Epithelial cell of esophagus (primary cell): ENCODE measurements around the gene STAC2.

Experiments
- DNase-seq: peaks from one replicate; pipeline ENCODE4 v3.0.0; 2010; ENCODE audit warnings: low read depth
- H3K4me3 ChIP-seq: 2 replicates; pipeline ENCODE4 v1.5.1; 2011; ENCODE audit warnings: mild to moderate bottlenecking, low read length, control low read depth
- TF ChIP-seq, protein P1 (sequence below): IDR thresholded peaks from 2 replicates; pipeline ENCODE4 v1.5.1; 2011; ENCODE audit warnings: low read depth, mild to moderate bottlenecking, low read length, control low read depth, inconsistent platforms; ENCODE audit not compliant: insufficient read depth; ENCODE audit errors: missing control alignments

Gene STAC2

DNA sequence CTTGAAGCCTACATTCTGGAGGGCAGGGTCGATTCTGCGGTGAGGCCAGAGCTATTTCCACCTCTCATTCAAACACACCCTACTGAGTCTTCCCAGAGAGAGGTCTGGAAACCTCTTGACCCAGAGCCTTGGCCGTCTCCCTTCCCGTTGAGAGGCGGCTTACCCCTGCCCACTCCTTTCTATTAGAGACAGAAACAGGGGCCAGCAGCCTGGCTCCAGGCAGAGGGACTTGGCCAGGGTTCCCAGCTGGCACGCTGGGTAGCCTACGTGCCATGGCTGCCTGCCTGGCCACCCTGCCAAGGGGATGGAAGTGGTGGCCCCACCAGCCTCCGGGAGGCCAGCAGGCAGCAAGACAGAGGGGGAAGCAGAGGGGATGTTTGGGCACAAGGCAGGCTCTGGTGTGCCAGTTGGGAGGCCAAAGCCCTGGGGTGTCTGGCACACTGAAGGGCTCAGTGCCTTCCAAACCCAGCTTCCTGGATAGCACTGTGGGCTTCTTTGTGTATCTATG lies 6.0 kb downstream of the STAC2 start:
- DNase-seq: no peak
- TF ChIP-seq, protein P1, sequence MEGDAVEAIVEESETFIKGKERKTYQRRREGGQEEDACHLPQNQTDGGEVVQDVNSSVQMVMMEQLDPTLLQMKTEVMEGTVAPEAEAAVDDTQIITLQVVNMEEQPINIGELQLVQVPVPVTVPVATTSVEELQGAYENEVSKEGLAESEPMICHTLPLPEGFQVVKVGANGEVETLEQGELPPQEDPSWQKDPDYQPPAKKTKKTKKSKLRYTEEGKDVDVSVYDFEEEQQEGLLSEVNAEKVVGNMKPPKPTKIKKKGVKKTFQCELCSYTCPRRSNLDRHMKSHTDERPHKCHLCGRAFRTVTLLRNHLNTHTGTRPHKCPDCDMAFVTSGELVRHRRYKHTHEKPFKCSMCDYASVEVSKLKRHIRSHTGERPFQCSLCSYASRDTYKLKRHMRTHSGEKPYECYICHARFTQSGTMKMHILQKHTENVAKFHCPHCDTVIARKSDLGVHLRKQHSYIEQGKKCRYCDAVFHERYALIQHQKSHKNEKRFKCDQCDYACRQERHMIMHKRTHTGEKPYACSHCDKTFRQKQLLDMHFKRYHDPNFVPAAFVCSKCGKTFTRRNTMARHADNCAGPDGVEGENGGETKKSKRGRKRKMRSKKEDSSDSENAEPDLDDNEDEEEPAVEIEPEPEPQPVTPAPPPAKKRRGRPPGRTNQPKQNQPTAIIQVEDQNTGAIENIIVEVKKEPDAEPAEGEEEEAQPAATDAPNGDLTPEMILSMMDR: no peak
- H3K4me3 ChIP-seq: no peak overlapping the region

DNA sequence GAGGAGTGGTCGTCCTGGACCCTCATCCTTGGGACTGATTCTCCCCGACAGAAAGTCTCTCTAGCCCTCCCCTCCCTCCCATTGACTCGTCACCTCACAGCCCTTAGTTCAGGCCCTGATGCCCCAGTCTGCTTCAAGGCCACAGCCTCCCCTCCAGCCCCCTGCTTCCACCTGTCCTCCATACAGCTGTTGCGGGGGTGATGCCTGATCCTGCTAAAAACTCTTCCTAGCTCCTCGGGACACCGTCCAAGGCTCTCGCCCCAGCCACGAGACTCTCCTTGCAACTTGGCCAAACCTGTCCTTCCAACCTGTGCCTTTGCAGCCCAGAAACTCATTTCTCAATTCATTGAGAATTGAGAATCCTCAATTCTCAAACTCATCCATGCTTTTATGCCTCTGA lies 6.8 kb downstream of the STAC2 start:
- TF ChIP-seq, protein P1: no peak
- no peak for DNase-seq
- no peak overlapping the region for H3K4me3 ChIP-seq

DNA sequence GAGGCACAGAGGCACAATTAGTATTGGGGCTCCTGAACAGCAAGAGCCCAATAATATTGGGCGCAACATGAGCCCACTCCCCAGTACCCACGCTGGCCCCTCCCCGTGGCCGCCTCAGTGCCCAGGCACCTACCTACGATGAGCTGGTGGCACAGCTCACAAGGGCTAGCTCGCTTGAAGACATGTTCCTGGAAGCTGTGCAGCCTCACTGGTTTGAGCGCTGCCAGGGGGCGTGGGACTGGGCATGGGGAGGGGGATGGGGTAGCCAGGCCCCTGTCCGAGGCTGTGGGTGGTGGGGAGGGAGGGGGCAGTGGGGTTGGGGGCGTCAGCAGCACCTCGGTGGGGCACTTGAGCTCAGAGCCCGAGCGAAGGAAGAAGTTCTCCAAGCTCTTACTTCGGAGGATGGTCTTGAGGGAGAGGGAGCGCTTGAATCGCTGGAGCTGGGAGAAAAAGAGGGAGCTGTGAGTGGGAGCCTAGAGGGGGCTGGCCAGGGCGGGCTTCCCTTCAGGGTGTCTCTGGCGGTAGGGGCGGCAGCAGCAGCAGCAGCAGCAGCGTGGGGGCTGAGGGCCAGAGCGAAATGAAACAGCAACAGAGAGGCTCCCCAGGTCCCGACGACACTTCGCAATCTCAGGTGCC lies 7.9 kb downstream of the STAC2 start:
- DNase-seq: no peak
- TF ChIP-seq, protein P1: no peak
- no peak overlapping the region for H3K4me3 ChIP-seq

DNA sequence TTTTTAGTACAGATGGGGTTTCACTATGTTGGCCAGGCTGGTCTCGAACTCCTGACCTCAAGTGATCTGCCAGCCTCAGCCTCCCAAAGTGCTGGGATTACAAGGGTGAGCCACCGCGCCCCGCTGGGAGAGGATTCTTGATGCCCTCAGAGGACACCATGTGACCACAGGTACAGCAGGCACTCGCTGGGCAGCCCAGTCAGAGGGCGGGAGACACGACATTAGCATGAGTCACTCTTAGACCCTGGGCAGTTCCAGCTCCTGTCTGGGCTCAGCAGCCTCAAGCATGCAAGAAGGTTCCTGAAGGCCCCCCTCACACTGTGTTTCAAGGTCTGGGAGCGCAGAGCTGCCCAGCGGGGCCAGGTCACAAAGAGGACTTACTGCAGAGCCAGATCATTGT lies 11.9 kb downstream of the STAC2 start:
- TF ChIP-seq, protein P1: no peak
- peak; percentile 61 for DNase-seq

DNA sequence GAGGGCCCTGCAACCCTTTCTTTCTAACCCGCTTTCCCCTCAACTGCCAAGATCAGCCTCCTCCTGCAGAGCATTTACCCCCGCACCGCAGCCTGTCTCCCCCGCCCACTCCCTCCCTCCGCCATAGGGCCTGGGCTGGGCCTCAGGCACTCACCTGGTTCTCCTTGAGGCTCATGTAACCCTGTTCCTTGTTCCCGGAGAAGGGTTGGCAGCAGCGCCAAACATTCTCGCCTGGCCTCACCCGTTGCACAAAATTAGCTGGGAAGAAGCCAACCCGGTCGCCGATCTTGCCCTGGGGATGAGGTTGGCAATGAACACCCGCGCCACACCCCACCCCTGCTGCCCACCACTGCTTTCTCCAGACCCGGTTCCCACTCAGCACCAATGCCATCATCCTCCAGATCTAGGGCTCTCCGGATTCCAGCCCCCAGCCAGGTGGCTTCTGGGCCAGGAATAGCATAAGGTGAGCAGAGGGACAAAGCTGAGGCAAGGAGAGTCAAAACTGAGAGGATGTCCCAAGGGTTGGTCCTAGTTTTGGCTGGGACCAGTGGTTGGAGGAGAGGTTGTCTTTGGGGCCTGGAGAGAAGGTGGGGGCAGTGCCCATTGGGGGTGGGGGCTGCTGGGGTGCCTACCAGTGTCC lies 12.8 kb downstream of the STAC2 start:
- DNase-seq: peak; percentile 37
- TF ChIP-seq, protein P1: no peak
- no peak overlapping the region for H3K4me3 ChIP-seq

More for the DNA sequence above, 11.9 kb downstream of the STAC2 start:
- no peak overlapping the region for H3K4me3 ChIP-seq

DNA sequence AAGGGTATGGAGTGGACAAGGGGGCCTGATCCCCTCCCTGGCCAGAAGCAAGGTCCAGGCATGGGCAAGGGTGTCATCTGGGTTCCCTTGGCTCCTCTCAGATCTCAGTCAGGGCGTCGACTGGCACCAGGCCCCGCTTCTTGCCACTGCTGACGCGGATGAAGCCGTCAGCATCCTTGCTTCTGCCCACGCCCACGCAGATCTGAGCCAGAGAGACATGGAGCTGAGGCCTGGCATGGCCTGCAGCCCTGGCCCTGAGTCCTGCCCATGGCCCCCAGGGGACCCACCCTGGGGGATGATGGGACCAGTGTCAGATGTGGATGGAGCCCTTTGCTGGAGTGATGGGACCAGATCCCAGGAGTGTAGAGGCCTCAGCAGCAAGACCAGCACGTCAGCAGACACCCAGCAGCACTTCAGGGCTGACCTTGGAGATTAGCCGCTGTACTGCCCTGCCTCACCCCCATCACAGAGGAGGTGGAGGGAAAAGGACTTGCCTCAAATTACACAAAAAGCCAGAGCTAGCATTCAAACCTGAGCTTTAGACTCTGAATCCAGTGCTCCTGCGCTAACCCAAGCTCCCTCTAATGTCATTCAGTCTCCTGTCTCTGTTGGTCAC lies 13.4 kb downstream of the STAC2 start:
- TF ChIP-seq, protein P1: no peak
- DNase-seq: peak; percentile 24
- no peak overlapping the region for H3K4me3 ChIP-seq

DNA sequence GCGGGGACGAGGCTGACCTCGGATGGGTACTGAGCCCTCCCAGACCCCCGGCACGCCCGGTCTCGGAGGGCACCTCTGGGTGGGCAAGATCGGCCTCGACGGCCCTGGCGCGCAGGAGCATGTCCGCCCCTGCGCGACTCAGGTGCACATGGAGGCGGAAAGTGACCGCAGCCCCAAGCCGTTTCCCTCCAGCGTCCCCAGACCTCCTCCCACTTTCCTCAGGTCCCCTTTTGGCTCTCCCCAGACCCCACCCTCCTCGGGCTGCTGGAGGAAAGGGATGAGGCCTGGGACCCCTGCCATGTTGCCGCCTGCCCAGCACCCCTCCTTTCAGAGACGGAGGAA lies 15.7 kb downstream of the STAC2 start:
- TF ChIP-seq, protein P1: no peak
- no peak for DNase-seq
- H3K4me3 ChIP-seq: peak overlapping the region; percentile 6
